ENCODE measurements around the gene MYOCD. TPM values are rescaled to one million over a fixed set of nuclear protein-coding genes. Genes with fewer than 3 reads are reported as not detected.

MYOCD gene
- total RNA-seq, 1 donor from 2014 or later: 8.7 TPM

GRCh38 chr17:12637015-12637414 is 28.7 kb upstream of the MYOCD start:
- H3K27me3 Mint-ChIP-seq: peaks cover 4% of the 10 kb centered on the region
- no peak for TF ChIP-seq CTCF (IDR thresholded peaks at IDR 0.05)
- no peak overlapping the region for H3K4me3 Mint-ChIP-seq

GRCh38 chr17:12637745-12638651 is 27.7 kb upstream of the MYOCD start:
- DNase-seq: no peak
- no peak for TF ChIP-seq CTCF (IDR thresholded peaks at IDR 0.05)
- no peak overlapping the region for H3K4me3 Mint-ChIP-seq
- H3K9me3 Mint-ChIP-seq: peaks cover 5% of the 10 kb centered on the region
- peak; percentile 68 for ATAC-seq (ENCODE audit: low read depth)
- no peaks in the 10 kb centered on the region for H3K36me3 Mint-ChIP-seq (ENCODE audit: low read depth)
- H3K4me1 Mint-ChIP-seq: peaks cover 7% of the 10 kb centered on the region
- H3K27ac Mint-ChIP-seq: no peak overlapping the region
- peaks cover 4% of the 10 kb centered on the region for H3K27me3 Mint-ChIP-seq
- intact Hi-C loops (cut with micrococcal nuclease): no loop called here
- ChIA-PET CTCF (no interaction called here), POLR2A (interaction anchor here (0.6 kb wide), 1 partner anchor 9 kb away, joined by 8 read pairs; no protein-coding TSS in a partner anchor)

More at GRCh38 chr17:12637015-12637414, 28.7 kb upstream of the MYOCD start:
- Mint-ChIP-seq H3K4me1 (peaks cover 7% of the 10 kb centered on the region), H3K9me3 (peaks cover 5% of the 10 kb centered on the region), H3K27ac (no peak overlapping the region), H3K36me3 (ENCODE audit: low read depth) (no peaks in the 10 kb centered on the region)
- ChIA-PET CTCF (no interaction called here), POLR2A (no interaction called here)
- intact Hi-C loops (cut with micrococcal nuclease): no loop called here
- ATAC-seq (ENCODE audit: low read depth): no peak
- DNase-seq: no peak

GRCh38 chr17:12640364-12640763 is 25.3 kb upstream of the MYOCD start:
- ChIA-PET POLR2A (no interaction called here), CTCF (no interaction called here)
- Mint-ChIP-seq H3K27ac (no peak overlapping the region), H3K36me3 (ENCODE audit: low read depth) (no peaks in the 10 kb centered on the region), H3K4me1 (peaks cover 7% of the 10 kb centered on the region), H3K27me3 (no peaks in the 10 kb centered on the region), H3K4me3 (no peak overlapping the region), H3K9me3 (peaks cover 5% of the 10 kb centered on the region)
- DNase-seq (no peak), ATAC-seq (ENCODE audit: low read depth) (peak; percentile 47)
- TF ChIP-seq CTCF (IDR thresholded peaks at IDR 0.05): no peak
- intact Hi-C loops (cut with micrococcal nuclease): no loop called here

- TF ChIP-seq CTCF (IDR thresholded peaks at IDR 0.05): no peak
- H3K4me3 Mint-ChIP-seq: no peak overlapping the region
- ATAC-seq (ENCODE audit: low read depth) (no peak), DNase-seq (no peak)
- H3K4me1 Mint-ChIP-seq: peaks cover 7% of the 10 kb centered on the region
- H3K36me3 Mint-ChIP-seq (ENCODE audit: low read depth): no peaks in the 10 kb centered on the region
- peaks cover 6% of the 10 kb centered on the region for H3K9me3 Mint-ChIP-seq
- ChIA-PET CTCF (no interaction called here), POLR2A (no interaction called here)
- no peaks in the 10 kb centered on the region for H3K27me3 Mint-ChIP-seq
- H3K27ac Mint-ChIP-seq: no peak overlapping the region
- intact Hi-C loops (cut with micrococcal nuclease): no loop called here
These were observed 24.6 kb upstream of the MYOCD start for GRCh38 chr17:12641084-12641483.

- ATAC-seq (ENCODE audit: low read depth) (no peak), DNase-seq (no peak)
- TF ChIP-seq CTCF (IDR thresholded peaks at IDR 0.05): no peak
- ChIA-PET CTCF (no interaction called here), POLR2A (no interaction called here)
- peaks cover 3% of the 10 kb centered on the region for H3K9me3 Mint-ChIP-seq
- no peak overlapping the region for H3K27ac Mint-ChIP-seq
- peaks cover 7% of the 10 kb centered on the region for H3K4me1 Mint-ChIP-seq
- no peak overlapping the region for H3K4me3 Mint-ChIP-seq
- no peaks in the 10 kb centered on the region for H3K27me3 Mint-ChIP-seq
- intact Hi-C loops (cut with micrococcal nuclease): no loop called here
- no peaks in the 10 kb centered on the region for H3K36me3 Mint-ChIP-seq (ENCODE audit: low read depth)
These were observed 23.7 kb upstream of the MYOCD start for GRCh38 chr17:12642034-12642433.
